Activated CD4-positive, alpha-beta T cell treated with anti-CD3 and anti-CD28 coated beads, Interleukin-2, amount 50 U/mL, for 16 hours (primary cell): ENCODE results near the gene ADAM15.

Experiments
- DNase-seq: peaks from one replicate; pipeline ENCODE4 v3.0.0-alpha.2; 2020

The ADAM15 gene

DNA sequence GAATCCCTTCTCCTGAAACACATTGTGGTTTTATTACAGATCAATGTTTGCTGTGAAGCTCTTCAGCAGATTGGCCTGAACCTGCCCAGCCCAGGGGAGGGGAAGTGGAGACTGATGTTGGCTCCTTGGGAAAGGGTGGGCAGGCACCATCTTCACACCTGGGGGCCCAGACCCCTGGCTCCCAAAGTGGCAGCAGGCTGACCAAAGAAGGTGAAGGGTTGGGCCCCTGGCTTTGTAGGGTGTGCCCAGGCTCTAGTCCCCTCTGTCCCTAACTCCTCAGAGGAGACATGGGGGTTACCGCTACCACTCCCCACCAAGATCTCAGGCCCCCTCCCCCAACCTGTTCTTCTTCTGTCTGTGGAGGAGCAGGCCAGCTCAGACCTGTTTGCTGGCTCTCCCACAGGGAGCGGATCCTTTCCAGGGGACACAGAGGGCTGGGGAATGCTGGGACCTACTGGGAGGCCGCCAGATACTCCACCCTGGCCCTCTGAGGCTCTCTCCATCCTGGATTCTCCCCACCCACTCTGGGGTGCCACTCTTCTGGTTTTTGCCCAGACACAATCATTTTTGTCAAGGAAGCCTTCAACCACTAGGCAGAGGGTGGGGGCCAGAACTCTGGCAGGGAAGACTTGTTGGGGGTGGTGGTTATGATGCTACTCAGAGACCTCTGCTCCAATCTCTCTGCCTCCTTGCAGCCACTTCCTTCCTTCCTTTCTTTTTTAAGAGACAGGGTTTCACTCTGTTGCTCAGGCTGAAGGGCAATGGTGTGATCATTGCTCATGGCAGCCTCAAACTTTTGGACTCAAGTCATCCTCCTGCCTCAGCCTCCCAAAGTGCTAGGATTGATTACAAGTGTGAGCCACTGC, 22.5 kb downstream of the ADAM15 start:
- DNase-seq: peak; percentile 23

DNA sequence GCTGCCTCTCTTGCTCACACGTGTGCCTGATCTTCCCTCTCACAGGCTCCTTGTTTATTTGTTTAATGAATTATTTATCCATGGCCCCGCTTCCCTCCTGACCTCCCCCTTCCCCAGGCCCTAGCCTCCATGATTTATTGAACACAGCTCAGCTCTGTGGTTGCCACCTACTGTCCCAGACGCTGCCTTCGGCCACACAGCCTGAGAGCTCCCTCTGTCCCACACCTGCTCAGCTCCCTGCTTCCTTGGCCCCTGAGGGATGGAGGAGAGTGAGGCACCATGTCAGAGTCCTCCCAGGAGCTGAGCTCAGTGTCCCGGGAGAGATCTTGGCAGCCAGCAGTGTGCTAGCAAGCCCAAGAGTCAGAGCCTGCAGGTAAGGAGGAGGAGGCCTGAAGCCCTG, 24.4 kb downstream of the ADAM15 start:
- no peak for DNase-seq

DNA sequence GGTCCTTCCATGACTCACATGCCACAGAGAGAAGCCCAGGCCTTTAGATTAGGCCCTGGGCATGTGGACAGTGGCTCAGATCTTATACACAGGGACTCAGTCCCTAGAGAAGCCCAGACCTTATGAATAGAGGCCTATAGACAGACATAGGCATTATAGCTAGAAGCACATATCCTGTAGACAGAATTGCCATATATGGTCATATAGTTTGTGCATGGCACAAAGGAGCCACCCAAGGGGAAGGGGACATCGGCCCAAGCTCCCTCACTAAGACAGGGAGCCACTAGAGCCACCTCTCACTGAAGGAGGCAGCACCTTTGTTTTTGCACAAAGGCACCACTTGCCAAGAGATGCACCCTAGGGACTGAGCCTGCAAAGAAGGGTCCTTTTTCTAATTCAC, 25.3 kb downstream of the ADAM15 start:
- no peak for DNase-seq

DNA sequence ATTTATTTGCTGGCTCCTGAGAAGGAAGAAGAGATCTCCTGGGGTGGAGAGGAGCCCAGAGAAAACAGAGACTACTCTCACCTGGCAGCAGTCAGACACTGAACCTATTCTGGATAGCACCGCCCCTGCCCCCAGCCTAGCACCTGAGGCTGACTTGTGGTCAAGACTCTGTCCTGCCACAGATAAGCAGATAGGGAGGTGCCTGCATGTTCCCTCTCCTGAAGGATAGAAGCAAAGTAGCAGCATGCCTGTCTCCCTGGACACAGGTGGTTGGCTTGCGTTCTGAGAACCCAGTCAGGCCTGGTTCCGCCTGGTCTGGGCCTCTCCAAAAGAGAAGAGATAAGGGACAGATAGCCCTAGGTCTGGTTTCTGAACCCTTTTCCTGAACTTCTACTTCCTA, 26.2 kb downstream of the ADAM15 start:
- DNase-seq: no peak

DNA sequence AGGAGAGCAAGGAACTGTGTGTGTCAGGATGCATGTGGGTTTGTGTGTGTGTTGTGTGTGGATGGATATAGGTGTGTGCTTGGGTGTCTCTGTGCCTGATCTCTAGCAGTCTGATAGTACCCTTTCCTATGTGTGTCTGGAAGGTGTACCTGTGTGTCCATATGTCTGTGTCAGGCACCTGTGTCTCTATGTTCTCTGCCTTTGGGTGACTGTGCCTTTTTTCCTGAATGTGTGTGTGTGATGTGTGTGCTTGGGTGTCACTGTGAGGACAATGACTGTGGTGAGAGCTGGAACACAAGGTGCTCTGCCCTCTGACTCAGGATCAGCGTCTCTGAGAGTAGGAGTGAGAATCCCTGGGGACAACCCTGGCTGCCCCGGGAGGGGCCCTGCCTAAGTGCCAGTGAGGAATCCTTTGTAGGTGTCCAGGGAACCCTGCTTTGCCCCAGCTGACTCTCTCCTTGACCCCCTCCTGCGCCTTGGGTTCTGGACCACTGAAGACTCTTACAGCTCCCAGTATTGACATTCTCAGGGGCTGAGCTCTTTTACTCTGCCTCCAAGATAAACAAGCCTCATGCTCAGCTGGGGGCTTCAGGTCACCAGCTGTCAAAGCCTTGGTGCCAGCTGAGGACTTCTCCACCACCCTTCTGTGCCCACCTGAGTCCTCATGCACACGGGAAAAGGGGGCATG, 26.8 kb downstream of the ADAM15 start:
- no peak for DNase-seq

DNA sequence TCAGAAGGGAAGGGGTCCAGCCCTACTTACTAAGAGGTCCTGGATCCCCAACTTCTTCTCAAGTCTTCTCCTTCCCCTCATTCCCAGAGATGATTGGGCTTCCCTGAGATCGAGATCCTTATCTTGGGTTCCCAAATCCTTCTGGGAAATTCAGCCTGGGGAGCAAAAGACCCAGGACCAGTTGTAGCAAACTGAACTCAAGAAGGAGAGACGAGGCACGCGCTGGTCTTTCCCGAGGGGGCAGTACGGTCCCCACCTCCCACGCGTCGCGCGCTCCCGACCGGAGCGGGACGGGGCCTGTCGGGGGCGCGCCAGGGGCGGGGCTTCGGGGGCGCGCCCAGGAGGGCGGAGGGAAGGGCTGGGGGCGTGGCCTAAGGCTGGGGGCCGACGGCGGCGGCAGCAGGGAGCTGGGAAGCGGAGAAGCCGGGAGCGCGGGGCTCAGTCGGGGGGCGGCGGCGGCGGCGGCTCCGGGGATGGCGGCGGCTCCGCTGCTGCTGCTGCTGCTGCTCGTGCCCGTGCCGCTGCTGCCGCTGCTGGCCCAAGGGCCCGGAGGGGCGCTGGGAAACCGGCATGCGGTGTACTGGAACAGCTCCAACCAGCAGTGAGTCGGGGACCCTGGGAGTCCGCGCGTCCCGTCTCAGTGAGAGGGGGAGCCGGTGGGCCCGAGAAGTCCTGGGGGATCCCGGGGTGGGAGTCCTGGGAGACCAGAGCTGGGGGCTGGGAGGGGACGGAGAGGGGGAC, 27.5 kb downstream of the ADAM15 start, which contains the start of gene EFNA3:
Gene EFNA3, plus strand, starts transcription at position 369 of the 741 bp plus-strand sequence. Its CDS starts 105 bp downstream, at position 474.
- peak; percentile 63 for DNase-seq

DNA sequence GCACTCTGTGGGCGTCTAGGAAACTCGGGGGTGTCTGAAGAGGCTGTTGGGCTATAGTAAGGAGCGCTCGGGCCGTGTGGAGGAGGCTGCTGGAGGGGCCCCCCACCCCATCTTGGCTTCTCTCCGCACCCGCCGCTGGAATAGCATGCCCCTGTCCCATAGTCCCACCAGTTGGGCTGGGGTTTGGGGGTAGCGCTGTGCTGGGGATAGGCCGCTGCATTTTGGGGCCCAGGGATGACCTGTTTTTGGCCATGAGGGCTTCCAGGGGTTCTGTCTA, 28.0 kb downstream of the ADAM15 start:
- no peak for DNase-seq

DNA sequence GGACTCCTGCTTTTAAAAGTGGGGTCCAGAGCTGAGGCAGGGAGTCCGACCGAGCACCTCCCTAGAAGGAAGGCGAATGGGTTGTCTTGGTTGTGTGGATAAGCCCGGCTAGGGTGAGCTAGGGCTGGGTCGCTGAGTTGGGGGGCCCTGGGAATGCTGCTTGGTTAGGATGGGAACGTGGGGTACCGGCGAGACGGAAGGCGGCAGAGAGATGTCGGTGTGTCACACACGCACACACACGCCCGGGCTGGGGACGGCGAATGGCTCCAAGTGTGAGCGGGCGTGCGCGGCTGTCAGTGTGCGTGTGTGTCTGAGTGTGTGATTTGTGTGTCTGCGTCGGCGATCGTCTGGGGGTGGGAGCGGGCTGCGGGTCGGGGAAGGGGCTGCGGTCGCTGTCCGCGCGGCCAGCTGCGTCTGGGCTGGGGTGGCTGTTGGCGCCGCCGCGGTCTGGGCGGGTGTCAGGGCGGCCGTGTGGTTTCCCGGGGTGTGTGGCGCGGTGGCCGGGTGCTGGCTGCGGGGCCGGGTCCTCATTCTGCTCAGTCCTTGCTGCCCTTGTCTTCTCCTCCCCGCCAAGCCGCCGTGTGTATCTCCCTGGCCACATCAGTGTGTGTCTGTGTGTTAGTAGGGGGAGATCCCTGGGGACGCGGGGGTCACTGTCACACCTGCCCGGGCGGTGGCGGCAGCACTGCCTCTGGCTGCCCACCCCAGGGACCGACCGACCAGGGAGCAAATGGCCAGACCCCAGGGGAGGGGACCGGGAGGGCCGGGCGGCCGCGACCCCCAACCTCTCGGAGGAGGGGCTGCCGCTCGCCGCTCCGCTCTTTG, 28.6 kb downstream of the ADAM15 start:
- no peak for DNase-seq

DNA sequence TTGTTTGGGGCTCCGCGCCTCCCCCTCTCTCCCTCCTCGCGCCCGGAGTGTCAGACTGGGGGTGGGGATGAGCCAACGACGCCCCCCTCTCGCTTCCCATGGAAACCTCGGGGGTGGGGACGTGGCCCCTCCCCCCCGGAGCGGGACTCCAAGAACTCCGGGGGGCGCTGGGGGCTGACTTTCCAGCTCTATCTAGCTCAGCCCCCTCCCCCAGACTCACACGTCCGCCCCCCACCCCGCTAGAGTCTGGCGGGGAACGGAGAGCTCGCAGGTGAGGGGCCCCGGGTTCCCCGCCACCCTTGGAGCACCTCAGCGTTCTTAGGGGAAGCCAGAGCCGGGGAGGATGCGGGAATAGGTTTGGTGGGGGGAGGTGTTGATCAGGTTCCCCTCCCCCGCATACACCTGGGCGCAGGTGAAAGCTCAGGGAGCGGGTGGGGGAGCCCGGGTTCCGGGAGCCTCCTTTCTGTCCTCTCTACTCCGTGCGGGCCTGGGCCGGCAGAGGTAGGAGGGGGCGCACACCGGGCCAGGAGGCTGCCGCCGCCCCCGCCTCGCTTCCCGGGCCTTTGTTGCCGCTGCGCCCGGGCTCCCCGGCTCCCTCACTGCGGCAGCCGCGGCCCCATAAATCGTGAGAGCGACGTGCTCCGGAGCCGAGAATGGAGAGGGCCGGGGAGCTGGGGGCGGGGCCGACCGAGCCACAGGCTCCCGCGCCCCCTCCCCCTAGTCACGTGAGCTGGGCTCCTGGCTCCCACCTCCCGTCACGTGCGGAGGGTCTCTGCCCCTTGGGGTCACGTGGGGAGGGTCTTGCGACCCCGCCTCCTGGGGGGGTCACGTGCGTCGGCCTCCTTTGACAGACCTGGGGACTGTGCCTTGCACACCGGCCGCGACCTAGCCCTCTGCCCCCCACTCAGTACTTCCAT, 29.5 kb downstream of the ADAM15 start:
- no peak for DNase-seq

DNA sequence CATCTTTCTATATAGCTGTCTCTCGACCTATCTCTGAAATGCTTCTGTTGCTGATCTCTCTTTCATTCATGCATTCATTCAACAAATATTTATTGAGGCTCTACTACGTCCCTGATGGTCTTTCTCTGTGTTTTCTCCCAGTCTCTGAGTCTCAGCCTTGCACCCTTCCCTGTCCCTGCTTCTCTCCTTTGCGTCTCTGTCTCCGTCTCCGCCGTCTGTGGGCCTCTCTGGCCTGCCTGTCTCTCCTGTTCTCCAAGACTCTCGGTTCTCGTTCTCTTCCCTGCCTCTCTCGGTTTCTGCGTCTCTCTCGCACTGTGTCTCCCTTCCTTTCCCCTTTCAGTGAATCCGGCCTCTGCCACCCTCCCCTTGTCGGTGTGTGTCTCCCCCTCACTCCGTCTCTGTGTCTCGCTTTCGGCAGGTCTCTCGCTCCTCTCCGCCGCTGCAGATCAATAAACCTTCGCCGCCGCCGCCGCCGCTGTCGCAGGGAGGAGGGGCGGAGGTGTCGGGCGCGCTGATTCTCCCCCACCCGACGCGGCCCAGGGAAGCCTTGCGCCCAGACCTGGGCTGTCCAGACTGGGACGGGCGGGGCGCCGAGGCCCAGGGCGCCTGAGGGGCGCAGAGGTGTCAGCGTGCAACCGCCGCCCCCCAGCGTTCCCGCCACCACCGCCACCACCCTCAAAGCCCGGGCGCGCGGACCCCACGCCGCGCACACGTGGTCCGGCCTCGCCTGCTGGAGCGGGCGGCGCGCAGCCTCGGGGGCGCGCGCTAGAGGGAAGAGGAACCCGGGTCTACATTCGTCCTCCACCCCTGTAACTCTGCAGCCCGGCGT, 30.6 kb downstream of the ADAM15 start:
- DNase-seq: no peak

DNA sequence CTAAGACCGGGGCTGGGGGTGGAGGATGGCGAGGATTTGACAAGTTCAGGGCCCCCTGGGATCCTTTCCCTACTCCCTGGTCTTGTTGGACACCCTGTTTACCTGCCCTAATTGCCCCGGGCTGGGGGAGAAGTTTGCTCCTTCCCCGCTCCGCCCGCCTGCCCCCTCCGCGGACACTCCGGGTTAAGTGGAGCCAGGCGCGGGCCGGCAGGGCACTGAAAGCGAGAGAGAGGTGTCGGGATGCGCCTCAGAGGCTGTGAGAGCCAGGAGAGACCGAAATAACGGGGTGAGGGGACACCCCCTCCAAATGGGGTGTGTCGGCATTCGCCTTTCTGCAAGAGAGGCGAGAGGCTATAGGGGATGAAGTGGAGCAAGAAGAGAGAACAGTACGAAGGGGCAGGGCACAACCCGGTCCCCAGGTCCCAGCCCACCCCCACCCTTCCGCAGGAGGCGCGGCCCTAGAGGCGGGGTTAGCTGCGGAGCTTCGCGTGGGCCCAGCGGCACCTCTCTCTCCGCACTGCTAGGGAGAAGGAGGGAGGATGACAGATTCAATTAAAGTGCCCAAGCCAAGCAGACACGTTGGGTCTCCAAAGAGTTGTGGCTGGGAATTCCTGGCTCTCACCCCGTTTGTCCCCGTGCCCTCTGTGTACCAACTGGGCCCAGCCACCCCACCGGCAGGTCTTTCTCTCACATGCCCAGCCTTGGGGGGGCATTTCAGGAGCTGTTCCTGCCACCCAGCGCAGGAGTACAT, 31.4 kb downstream of the ADAM15 start:
- DNase-seq: no peak

DNA sequence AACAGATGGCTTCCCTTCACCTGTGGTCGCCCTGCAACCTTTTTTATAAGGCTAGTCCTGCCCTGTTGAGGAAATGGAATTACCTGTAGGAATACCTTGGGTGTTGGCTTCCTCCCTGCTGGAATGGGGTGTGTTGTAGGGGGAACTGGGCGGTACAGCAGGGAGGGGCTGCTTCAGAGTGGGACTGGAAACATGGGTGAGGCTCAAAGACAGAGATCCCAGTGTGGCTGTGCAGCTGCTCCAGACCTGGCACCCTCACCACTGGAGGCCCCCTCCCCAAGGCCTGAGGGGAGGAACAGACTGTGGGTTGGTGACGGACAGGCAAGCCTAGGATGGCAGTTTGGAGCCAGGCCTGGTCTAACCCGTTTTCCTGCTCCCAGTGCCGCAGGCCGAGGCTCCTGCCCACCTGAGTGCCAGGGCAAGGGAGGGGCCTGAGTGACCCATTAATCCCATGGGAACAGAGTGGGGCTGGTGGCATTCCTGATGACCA, 32.0 kb downstream of the ADAM15 start:
- no peak for DNase-seq

DNA sequence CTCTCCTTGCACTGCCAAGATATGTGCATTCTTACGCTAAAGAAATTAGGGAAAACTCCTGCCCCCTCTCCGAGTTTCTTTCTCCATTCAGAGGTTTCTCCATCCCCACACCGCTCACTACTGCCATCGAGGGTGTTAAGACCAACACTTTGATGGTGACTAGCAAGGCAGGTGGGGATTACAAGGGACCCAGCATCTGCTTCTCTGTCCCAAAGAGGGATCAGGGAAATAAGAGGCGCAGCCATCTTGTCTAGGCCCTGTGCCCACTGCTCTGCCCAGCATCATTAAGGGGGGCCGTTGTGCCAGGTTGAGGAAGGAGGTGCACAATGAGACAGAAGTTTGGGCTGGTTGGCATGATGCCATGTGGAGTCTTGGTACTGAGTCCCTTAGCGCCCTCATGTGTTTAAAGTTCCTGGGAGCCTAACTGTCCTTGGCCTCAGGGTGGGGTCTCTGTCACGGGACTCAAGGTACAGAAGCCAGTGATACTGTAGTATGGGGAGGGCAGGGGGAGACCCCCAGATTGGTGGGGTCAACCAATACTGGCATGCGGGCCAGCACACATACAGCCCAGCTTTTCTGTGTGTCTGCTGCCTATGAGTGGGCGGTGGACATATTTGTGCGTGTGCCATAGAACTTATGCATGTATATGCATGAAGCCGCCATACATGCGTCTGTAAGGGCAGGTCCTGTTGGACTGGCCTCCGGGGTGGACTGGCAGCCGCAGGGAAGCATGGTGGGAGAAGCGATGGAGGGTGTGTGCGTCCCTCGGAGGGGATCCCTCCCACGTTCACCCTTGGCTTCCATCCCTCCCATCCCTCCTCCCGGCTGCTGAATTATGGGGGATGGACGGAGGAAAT, 33.0 kb downstream of the ADAM15 start:
- DNase-seq: peak; percentile 46

DNA sequence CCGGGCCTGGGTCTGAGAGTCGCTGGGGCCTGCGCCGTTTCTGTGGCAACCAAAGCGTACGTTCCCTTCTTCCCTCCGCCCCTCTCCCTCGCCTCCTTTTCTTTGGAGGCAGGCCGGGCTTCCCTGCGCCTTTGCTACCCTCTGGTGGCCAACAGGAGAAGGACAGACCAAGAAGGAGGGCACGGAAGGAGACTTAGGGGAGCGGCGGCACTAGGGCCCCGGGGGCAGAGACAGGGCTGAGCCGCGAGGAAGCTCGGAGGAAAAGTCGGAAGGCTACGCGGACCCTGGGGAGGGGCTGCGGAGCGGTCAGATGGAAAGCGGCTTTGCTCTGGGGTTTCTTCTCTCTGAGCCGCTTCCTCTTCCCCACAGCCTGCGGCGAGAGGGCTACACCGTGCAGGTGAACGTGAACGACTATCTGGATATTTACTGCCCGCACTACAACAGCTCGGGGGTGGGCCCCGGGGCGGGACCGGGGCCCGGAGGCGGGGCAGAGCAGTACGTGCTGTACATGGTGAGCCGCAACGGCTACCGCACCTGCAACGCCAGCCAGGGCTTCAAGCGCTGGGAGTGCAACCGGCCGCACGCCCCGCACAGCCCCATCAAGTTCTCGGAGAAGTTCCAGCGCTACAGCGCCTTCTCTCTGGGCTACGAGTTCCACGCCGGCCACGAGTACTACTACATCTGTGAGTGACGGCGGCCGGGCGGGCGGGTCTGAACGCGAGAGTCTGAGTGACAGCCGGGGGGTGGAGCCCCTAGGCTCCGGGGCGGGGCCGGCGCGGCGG, 33.8 kb downstream of the ADAM15 start:
- peak; percentile 95 for DNase-seq

DNA sequence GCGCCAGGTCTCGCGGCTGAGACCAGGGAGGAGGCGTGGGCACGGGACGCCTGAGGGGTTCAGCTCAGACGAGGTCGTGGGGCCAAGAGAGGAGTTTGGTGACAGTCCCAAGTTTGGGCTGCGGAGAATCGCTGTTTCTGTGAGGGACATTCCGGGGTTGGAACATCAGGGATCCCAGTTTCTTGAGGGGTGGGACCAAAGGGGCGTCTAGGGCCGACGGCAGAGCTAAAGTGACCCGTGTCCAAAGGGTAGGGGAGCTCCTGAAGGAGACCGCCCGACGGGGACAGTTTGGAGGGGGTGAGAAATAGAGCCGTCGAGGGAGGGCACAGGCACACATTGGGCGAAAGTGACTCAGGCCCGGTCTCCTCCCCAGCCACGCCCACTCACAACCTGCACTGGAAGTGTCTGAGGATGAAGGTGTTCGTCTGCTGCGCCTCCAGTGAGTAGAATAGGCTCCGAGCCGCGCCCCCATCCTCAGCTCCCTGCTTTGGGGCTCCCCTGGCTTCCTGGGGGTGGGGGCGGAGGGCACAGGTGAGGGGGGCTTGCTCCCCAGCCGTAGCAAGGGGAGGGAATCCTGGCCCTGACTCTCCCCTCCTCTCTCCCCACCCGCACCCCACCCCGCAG, 34.5 kb downstream of the ADAM15 start:
- peak; percentile 74 for DNase-seq

DNA sequence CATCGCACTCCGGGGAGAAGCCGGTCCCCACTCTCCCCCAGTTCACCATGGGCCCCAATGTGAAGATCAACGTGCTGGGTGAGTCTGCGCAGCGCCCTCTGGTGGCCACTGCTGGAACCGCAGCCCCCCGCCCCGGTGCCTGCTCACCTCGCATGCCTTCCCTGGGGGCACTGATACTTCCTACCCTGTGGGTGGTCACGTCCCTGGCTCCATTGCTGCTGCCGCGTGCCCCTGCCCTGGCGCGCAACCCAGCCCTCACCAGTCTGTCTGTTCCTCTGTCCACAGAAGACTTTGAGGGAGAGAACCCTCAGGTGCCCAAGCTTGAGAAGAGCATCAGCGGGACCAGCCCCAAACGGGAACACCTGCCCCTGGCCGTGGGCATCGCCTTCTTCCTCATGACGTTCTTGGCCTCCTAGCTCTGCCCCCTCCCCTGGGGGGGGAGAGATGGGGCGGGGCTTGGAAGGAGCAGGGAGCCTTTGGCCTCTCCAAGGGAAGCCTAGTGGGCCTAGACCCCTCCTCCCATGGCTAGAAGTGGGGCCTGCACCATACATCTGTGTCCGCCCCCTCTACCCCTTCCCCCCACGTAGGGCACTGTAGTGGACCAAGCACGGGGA, 35.1 kb downstream of the ADAM15 start:
- peak; percentile 81 for DNase-seq
